Stimulated activated CD8-positive, alpha-beta memory T cell treated with anti-CD3 and anti-CD28 coated beads, Interleukin-2, amount 100 ng/mL, for 1 hour (primary cell): Measurements from ENCODE around the gene CD69.
"Not testable (repeated sequence)": the region's sequence is repeated elsewhere in the genome, so short reads cannot be mapped to it uniquely, and the experiment has no call there.

ENCODE experiments used
- DNase-seq, 2 donors: peaks; one replicate each; pipeline ENCODE4 v3.0.0-alpha.2; 2020; ENCODE audit warnings: low read depth in 2 of 2

CD69 gene

GRCh38 chr12:9750276-9751203, 10.2 kb downstream of the CD69 start:
- DNase-seq, result no peak

- no peak for DNase-seq
Observed at GRCh38 chr12:9749640-9750039, 11.1 kb downstream of the CD69 start.

GRCh38 chr12:9745199-9745598, 15.5 kb downstream of the CD69 start:
- no peak for DNase-seq

- DNase-seq, result no peak
Observed at GRCh38 chr12:9742661-9743060, 18.0 kb downstream of the CD69 start.

GRCh38 chr12:9741726-9742125, 19.0 kb downstream of the CD69 start:
- DNase-seq, result peak in 1 of 2 donors; percentile 47

GRCh38 chr12:9740106-9740750, 20.5 kb downstream of the CD69 start:
- DNase-seq, result no peak

GRCh38 chr12:9739404-9740105, 21.1 kb downstream of the CD69 start:
- not testable (repeated sequence) for DNase-seq

GRCh38 chr12:9738905-9739304, 21.8 kb downstream of the CD69 start:
- not testable (repeated sequence) for DNase-seq

GRCh38 chr12:9736936-9737705, 23.6 kb downstream of the CD69 start:
- DNase-seq, result no peak

GRCh38 chr12:9735601-9736000, 25.1 kb downstream of the CD69 start:
- no peak for DNase-seq

- DNase-seq, result no peak
Observed at GRCh38 chr12:9732921-9733461, 27.7 kb downstream of the CD69 start, which contains the start of gene CLECL1. Gene CLECL1, minus strand, starts transcription at chr12:9733097.

- DNase-seq, result no peak
Observed at GRCh38 chr12:9731797-9732196, 28.9 kb downstream of the CD69 start.

GRCh38 chr12:9731393-9731792, 29.3 kb downstream of the CD69 start:
- DNase-seq, result no peak

GRCh38 chr12:9730591-9730990, 30.1 kb downstream of the CD69 start:
- no peak for DNase-seq

- DNase-seq, result no peak
Observed at GRCh38 chr12:9730011-9730410, 30.7 kb downstream of the CD69 start.

- DNase-seq, result no peak
Observed at GRCh38 chr12:9729082-9729481, 31.6 kb downstream of the CD69 start.

- no peak for DNase-seq
Observed at GRCh38 chr12:9727813-9728212, 32.9 kb downstream of the CD69 start.

- no peak for DNase-seq
Observed at GRCh38 chr12:9725213-9725870, 35.4 kb downstream of the CD69 start.

GRCh38 chr12:9724023-9724422, 36.7 kb downstream of the CD69 start:
- DNase-seq, result no peak

GRCh38 chr12:9721394-9722092, 39.2 kb downstream of the CD69 start:
- DNase-seq, result no peak
